Measurements from ENCODE around the gene FBXL16.

GRCh38 chr16:750485-750884, 44.9 kb upstream of the FBXL16 start:
- no peak for TF ChIP-seq CTCF (IDR thresholded peaks at IDR 0.05; ENCODE audit: low read depth, low read length, missing input control)
- no peak for TF ChIP-seq EGR1 (IDR thresholded peaks at IDR 0.05; ENCODE audit: low read depth in 2 of 2)
- TF ChIP-seq TAF1 (conservative IDR thresholded peaks at IDR 0.05) = no peak
- no peak for TF ChIP-seq SP1 (IDR thresholded peaks at IDR 0.05)
- no peak for TF ChIP-seq MAX (IDR thresholded peaks at IDR 0.05)
- TF ChIP-seq RAD21 (IDR thresholded peaks at IDR 0.05) = no peak
- TF ChIP-seq REST (IDR thresholded peaks at IDR 0.05) = no peak
- no peak for TF ChIP-seq NR2F2 (IDR thresholded peaks at IDR 0.05)
- TF ChIP-seq YY1 (IDR thresholded peaks at IDR 0.05) = no peak
- no peak for TF ChIP-seq GABPA (IDR thresholded peaks at IDR 0.05 in 1 of 2, conservative IDR thresholded peaks at IDR 0.05 in 1 of 2)
- TF ChIP-seq, protein P1, sequence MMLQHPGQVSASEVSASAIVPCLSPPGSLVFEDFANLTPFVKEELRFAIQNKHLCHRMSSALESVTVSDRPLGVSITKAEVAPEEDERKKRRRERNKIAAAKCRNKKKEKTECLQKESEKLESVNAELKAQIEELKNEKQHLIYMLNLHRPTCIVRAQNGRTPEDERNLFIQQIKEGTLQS (IDR thresholded peaks at IDR 0.05) = no peak
- TF ChIP-seq ZBTB33 (IDR thresholded peaks at IDR 0.05) = no peak
- TF ChIP-seq FOXA2 (IDR thresholded peaks at IDR 0.05) = no peak
- no peak for TF ChIP-seq RXRA (IDR thresholded peaks at IDR 0.05)

All from liver (tissue), 3 donors.